HEK293T (cell line): Measurements from ENCODE around the gene PABPN1.

Source experiments
- LEF1 ChIP-seq: fragments of 450-650 bp; IDR thresholded peaks from 2 replicates; pipeline ENCODE4 v1.6.1; 2017; ENCODE audit warnings: mild to moderate bottlenecking, borderline replicate concordance
- NFRKB ChIP-seq: fragments of 450-650 bp; IDR thresholded peaks from 2 replicates; pipeline ENCODE4 v1.6.1; 2016; ENCODE audit warnings: mild to moderate bottlenecking, moderate library complexity
- SUZ12 ChIP-seq: fragments of 450-650 bp; IDR thresholded peaks from 2 replicates; pipeline ENCODE4 v1.6.1; 2016; ENCODE audit warnings: mild to moderate bottlenecking

DNA sequence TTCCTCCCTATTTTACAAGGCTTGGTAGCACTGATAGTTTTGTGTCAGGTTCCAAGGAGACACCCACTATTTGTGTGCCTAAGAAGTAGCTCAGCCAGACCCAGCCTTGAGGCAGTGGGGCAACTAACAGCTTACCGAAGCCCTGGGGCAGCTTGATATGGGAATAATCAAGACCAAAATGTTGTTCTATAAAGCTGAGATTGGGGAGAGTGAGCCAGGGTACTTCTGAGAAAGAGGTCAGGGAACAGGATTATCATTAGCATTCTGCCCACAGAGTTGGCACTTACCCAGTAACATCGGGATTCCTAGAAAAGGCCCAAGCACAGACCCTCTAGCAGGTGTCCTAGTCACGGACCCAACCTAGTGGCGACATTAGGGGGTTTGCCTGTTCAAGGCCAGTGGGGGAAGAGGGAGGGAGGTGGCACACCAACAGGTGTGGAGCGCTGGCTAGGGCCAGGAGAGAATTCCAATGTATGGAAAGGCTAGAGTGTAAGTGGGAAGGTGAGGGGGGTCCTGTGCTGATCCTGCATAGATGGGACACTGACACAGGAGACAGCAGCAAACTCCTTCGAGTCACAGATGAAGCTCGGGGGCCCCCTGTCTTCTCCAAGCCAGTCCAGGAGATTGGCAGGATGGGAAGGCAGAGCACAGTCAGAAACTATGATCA lies 23.5 kb upstream of the PABPN1 start:
- no peak for TF ChIP-seq LEF1
- no peak for TF ChIP-seq SUZ12
- no peak for TF ChIP-seq NFRKB
